ENCODE measurements around the gene LCE1E.

LCE1E gene

GRCh38 chr1:152783095-152783494 is 3.0 kb upstream of the LCE1E start:
- DNase-seq: no peak

GRCh38 chr1:152795686-152796085 is 9.6 kb downstream of the LCE1E start:
- DNase-seq: no peak

- no peak for DNase-seq
These were observed 10.4 kb downstream of the LCE1E start, which contains the start of gene LCE1D for GRCh38 chr1:152796421-152796820. LCE1D (plus strand) TSS chr1:152796721; CDS start chr1:152797795, 1,074 bp downstream.

GRCh38 chr1:152801333-152801732 is 15.3 kb downstream of the LCE1E start:
- DNase-seq: no peak

- no peak for DNase-seq
These were observed 20.5 kb downstream of the LCE1E start, which contains the start of gene LCE1C for GRCh38 chr1:152806576-152806975. LCE1C (minus strand) TSS chr1:152806651; CDS start chr1:152805478, 1,173 bp downstream.

GRCh38 chr1:152811050-152811449 is 25.0 kb downstream of the LCE1E start:
- no peak for DNase-seq

- DNase-seq: no peak
These were observed 25.6 kb downstream of the LCE1E start, which contains the start of gene LCE1B for GRCh38 chr1:152811671-152812070. LCE1B (plus strand) TSS chr1:152811971; CDS start chr1:152812447, 476 bp downstream.

GRCh38 chr1:152817309-152817708 is 31.3 kb downstream of the LCE1E start:
- DNase-seq: no peak

GRCh38 chr1:152823294-152823693 is 37.2 kb downstream of the LCE1E start:
- no peak for DNase-seq

- no peak for DNase-seq
These were observed 38.9 kb downstream of the LCE1E start for GRCh38 chr1:152824964-152825363.

- no peak for DNase-seq
These were observed 41.1 kb downstream of the LCE1E start, which contains the start of gene LCE1A for GRCh38 chr1:152827173-152827572. LCE1A (plus strand) TSS chr1:152827473; CDS start chr1:152827473, 0 bp downstream.

- no peak for DNase-seq
These were observed 50.8 kb downstream of the LCE1E start for GRCh38 chr1:152836870-152837269.
